Neutrophil (primary cell): ENCODE results near the gene DEFB132.

ENCODE experiments used
- H3K27ac ChIP-seq: fragments of 200-600 bp; sonication (generic); 2 replicates; pipeline ENCODE4 v1.5.1; 2016; ENCODE audit warnings: mild to moderate bottlenecking, moderate library complexity
- H3K27me3 ChIP-seq: fragments of 200-600 bp; sonication (generic); 2 replicates; pipeline ENCODE4 v1.6.0; 2016; ENCODE audit warnings: mild to moderate bottlenecking
- H3K36me3 ChIP-seq: fragments of 200-600 bp; sonication (generic); 2 replicates; pipeline ENCODE4 v1.5.1; 2017
- H3K4me1 ChIP-seq, 2 experiments: fragments of 200-600 bp in 1 of 2; sonication (generic) in 1 of 2; 1 replicate in 1 of 2; 2 replicates in 1 of 2; pipeline versions ENCODE4 v1.5.1 to v1.6.1; 2013 to 2016; ENCODE audit warnings: low read depth in 1 of 2, low read length in 1 of 2, mild to moderate bottlenecking in 1 of 2, moderate library complexity in 1 of 2; ENCODE audit not compliant: control insufficient read depth in 1 of 2, insufficient read depth in 1 of 2
- H3K4me3 ChIP-seq, 2 experiments: fragments of 200-600 bp in 1 of 2; sonication (generic) in 1 of 2; 1 replicate in 1 of 2; 2 replicates in 1 of 2; pipeline ENCODE4 v1.5.1; 2013 to 2016; ENCODE audit warnings: low read depth in 1 of 2, low read length in 1 of 2, mild to moderate bottlenecking in 1 of 2, moderate library complexity in 1 of 2
- H3K9me3 ChIP-seq: fragments of 200-600 bp; sonication (generic); 2 replicates; pipeline ENCODE4 v1.5.1; 2016
- CTCF ChIP-seq: fragments of 200-600 bp; sonication (generic); IDR thresholded peaks from 2 replicates; pipeline ENCODE4 v1.5.1; 2016; ENCODE audit warnings: antibody characterized with exemption

The DEFB132 gene

GRCh38 chr20:276620-277495, 19.3 kb downstream of the DEFB132 start:
- no peaks in the 10 kb centered on the region for H3K27me3 ChIP-seq
- no peaks in the 10 kb centered on the region for H3K4me1 ChIP-seq
- H3K9me3 ChIP-seq: no peaks in the 10 kb centered on the region
- no peak overlapping the region for H3K4me3 ChIP-seq
- H3K27ac ChIP-seq: no peak overlapping the region
- peaks cover 6% of the 10 kb centered on the region for H3K36me3 ChIP-seq
- TF ChIP-seq CTCF: no peak

GRCh38 chr20:277496-277781, 19.9 kb downstream of the DEFB132 start:
- H3K4me3 ChIP-seq: no peak overlapping the region
- no peaks in the 10 kb centered on the region for H3K27me3 ChIP-seq
- no peaks in the 10 kb centered on the region for H3K4me1 ChIP-seq
- no peak overlapping the region for H3K27ac ChIP-seq
- peaks cover 6% of the 10 kb centered on the region for H3K36me3 ChIP-seq
- no peaks in the 10 kb centered on the region for H3K9me3 ChIP-seq
- TF ChIP-seq CTCF: no peak

- Histone ChIP-seq H3K27me3 (no peaks in the 10 kb centered on the region), H3K36me3 (peaks cover 6% of the 10 kb centered on the region), H3K4me3 (no peak overlapping the region), H3K9me3 (no peaks in the 10 kb centered on the region), H3K27ac (no peak overlapping the region), H3K4me1 (no peaks in the 10 kb centered on the region)
- TF ChIP-seq CTCF: no peak
Observed at GRCh38 chr20:278181-278580, 20.7 kb downstream of the DEFB132 start.

- no peaks in the 10 kb centered on the region for H3K9me3 ChIP-seq
- no peak overlapping the region for H3K27ac ChIP-seq
- no peak overlapping the region for H3K4me3 ChIP-seq
Observed at GRCh38 chr20:278607-279571, 21.4 kb downstream of the DEFB132 start.

GRCh38 chr20:284172-284571, 26.6 kb downstream of the DEFB132 start:
- no peaks in the 10 kb centered on the region for H3K27me3 ChIP-seq
- H3K27ac ChIP-seq: no peak overlapping the region
- no peak for TF ChIP-seq CTCF
- no peaks in the 10 kb centered on the region for H3K36me3 ChIP-seq
- no peaks in the 10 kb centered on the region for H3K4me1 ChIP-seq
- no peak overlapping the region for H3K4me3 ChIP-seq
- H3K9me3 ChIP-seq: no peaks in the 10 kb centered on the region

More at GRCh38 chr20:278607-279571, 21.4 kb downstream of the DEFB132 start:
- TF ChIP-seq CTCF: no peak
- Histone ChIP-seq H3K36me3 (peaks cover 6% of the 10 kb centered on the region), H3K27me3 (no peaks in the 10 kb centered on the region), H3K4me1 (no peaks in the 10 kb centered on the region)
